Measurements from ENCODE around the gene KLHL10. TPM values are rescaled to one million over a fixed set of nuclear protein-coding genes. Genes with fewer than 3 reads are reported as not detected.
"Not testable (repeated sequence)": the region's sequence is repeated elsewhere in the genome, so short reads cannot be mapped to it uniquely, and the experiment has no call there.

Gene KLHL10
- total RNA-seq, 1 donor from 2014 or later = 0.74 TPM

DNA sequence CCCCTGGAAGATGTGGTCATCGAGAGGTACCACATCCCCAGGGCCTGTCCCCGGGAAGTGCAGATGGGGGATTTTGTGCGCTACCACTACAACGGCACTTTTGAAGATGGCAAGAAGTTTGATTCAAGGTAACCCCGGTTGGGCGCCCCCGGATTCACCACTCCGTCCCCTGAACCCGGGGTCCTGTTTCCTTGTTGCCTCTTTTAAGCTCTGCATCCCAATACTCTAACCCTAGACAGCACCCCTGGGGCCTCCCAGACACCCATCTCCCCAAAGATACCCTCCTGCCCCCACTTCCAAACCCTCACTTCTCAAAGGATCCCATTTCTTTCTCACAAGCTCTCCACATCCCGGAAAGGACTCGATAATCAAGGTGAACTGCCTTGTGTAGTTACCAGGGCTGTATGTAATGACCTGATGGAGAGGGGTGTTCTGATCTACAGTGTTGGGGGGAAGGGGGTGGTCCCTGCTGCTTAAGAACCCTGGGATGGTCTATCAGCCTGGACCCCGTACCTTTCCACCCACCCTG lies 24.4 kb upstream of the KLHL10 start:
- no peak for DNase-seq (ENCODE audit: low spot score)

DNA sequence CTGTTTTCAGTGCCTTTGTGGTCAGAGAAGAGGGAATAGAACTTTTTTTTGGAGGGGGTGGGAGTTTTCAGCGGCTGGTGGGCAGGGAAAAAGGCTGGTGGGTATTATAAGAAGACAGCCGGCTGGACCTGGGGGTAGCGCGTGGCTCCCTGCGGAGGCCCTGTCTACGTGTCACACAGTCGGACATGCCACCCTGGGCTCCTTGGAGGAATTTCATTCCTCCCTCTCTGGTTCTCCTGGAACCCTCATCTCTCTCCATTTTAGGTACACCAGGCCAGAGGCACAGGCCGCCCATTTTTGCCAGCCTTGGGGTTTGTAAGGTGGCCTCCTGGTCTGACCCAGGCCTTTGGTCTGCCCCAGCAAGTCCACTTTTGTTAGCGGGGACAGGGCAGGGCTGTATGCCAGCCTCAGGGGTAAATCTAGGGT lies 23.9 kb upstream of the KLHL10 start:
- DNase-seq (ENCODE audit: low spot score) = no peak

DNA sequence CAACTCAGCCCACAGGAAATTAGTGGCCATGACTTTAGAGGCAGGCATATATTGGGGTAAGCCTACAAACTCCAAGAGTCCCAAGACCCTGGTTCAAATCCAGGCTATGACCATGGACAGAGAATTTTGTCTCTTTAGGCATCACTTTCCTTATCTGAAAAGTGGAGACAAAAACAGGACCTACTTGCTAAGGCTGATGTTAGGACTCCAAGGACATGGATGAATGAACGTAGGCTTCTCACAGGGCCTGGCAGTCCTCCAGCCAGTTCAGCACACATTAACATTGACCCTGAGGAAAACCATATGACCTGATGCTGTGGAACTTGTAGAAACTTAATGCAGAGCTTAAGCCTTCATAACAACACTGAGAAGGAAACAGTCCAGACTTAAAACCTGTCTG lies 23.4 kb upstream of the KLHL10 start:
- no peak for DNase-seq (ENCODE audit: low spot score)

DNA sequence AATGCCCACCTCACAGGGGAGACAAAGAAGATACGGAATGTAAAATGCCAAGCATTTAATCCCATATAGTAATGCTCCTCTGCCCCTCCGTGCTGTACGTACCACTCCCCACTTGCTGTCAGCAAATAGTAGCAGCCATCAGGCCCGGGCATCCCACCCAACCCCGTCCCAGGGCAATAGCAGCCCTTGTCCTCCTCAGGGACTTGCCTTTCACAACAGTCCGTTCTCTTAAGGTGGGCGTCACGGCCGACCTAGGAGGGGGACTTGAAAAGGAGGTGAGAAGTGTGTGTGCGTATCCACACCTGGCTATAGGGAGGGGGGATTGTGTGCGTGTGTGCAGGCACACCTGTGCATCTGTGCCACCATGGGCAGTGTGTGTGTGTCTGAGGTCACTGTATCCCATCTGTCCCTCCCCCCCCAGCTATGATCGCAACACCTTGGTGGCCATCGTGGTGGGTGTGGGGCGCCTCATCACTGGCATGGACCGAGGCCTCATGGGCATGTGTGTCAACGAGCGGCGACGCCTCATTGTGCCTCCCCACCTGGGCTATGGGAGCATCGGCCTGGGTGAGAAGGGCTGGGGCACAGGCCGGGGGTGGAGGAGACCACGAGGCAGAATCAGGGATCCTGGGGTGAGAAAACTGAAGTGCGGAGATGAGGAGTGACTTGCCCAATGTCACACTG lies 20.8 kb upstream of the KLHL10 start:
- no peak for DNase-seq (ENCODE audit: low spot score)

DNA sequence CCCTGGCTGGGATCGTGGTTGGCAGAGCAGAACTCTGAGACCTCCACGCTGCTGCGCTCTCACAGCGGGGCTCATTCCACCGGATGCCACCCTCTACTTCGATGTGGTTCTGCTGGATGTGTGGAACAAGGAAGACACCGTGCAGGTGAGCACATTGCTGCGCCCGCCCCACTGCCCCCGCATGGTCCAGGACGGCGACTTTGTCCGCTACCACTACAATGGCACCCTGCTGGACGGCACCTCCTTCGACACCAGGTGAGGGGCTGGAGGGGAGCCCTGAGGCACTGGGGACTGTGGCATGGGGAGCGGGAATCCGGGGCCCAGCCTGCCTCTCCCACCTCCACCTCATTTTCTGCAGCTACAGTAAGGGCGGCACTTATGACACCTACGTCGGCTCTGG lies 19.6 kb upstream of the KLHL10 start:
- DNase-seq (ENCODE audit: low spot score) = no peak

DNA sequence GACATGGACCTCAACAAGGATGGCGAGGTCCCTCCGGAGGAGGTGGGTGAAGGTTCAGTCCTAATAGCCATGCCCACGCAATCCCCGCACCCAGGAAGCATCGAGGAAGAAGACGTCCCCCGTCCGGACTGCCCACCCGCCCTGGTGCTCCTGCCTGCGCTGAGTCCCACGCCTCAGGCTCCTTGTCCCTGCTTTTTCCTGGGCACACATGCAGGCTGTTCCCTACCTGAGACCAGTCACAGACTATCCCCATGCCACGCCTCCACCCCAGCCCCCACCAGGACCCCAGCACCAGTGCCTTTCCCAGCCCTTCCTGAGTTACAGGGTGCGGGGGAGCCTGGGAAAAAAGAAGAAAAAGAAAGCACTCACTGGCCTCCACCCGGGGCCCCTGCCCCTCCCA lies 15.8 kb upstream of the KLHL10 start:
- no peak for DNase-seq (ENCODE audit: low spot score)

DNA sequence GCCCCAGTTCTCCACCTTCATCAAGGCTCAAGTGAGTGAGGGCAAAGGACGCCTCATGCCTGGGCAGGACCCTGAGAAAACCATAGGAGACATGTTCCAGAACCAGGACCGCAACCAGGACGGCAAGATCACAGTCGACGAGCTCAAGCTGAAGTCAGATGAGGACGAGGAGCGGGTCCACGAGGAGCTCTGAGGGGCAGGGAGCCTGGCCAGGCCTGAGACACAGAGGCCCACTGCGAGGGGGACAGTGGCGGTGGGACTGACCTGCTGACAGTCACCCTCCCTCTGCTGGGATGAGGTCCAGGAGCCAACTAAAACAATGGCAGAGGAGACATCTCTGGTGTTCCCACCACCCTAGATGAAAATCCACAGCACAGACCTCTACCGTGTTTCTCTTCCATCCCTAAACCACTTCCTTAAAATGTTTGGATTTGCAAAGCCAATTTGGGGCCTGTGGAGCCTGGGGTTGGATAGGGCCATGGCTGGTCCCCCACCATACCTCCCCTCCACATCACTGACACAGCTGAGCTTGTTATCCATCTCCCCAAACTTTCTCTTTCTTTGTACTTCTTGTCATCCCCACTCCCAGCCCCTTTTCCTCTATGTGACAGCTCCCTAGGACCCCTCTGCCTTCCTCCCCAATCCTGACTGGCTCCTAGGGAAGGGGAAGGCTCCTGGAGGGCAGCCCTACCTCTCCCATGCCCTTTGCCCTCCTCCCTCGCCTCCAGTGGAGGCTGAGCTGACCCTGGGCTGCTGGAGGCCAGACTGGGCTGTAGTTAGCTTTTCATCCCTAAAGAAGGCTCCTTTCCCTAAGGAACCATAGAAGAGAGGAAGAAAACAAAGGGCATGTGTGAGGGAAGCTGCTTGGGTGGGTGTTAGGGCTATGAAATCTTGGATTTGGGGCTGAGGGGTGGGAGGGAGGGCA lies 15.1 kb upstream of the KLHL10 start:
- no peak for DNase-seq (ENCODE audit: low spot score)

DNA sequence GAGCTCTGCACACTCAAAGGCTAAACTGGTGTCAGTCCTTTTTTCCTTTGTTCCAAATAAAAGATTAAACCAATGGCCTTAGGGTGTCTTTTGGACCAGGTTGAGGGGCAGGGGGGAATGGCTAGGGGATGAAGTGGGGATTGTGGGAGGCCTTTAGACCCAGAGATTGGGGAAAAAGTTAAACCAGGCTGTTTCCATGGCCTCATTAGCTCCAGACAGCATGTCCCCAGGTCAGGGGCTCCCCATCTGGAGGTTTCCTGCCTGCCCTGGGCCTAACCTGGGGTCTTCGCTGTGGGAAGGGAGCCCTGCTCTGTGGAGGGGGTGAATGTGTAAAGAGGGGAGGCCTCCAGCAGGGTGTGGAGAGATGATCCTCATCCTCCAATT lies 14.5 kb upstream of the KLHL10 start:
- DNase-seq (ENCODE audit: low spot score) = no peak

DNA sequence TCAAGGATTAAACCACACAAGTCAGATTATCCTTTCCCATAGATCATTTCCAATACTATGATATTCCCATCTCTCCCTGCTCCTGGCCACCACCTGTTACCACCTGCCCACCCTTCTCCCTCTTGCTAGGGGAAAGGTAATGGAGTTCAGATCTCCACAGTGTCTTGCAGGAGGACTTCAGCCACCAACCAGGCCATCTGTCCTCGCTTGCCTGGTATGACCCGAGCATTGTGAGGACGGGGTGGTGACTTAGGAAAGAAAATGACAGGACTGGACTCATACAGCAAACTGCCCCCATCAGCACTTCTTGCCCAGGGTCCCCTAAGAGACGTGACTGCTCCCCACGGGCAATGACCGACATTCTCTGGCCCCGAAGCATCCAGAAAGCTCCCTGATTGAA lies 14.0 kb upstream of the KLHL10 start:
- no peak for DNase-seq (ENCODE audit: low spot score)

DNA sequence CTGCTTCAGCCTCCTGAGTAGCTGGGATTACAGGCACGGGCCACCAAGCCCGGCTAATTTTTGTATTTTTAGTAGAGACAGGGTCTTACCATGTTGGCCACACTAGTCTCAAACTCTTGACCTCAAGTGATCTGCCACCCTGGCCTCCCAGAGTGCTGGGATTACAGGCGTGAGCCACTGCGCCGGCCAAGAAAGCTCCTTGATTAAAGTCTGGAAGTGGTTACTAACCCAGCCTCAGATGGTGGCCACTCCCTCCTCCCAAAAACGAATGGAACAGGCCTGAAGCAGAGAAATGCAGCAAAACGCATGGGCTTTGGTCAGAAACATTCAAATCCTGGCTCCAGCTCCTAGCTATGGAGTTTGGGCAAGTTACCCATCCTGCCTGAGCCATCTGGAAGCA lies 13.5 kb upstream of the KLHL10 start:
- no peak for DNase-seq (ENCODE audit: low spot score)

DNA sequence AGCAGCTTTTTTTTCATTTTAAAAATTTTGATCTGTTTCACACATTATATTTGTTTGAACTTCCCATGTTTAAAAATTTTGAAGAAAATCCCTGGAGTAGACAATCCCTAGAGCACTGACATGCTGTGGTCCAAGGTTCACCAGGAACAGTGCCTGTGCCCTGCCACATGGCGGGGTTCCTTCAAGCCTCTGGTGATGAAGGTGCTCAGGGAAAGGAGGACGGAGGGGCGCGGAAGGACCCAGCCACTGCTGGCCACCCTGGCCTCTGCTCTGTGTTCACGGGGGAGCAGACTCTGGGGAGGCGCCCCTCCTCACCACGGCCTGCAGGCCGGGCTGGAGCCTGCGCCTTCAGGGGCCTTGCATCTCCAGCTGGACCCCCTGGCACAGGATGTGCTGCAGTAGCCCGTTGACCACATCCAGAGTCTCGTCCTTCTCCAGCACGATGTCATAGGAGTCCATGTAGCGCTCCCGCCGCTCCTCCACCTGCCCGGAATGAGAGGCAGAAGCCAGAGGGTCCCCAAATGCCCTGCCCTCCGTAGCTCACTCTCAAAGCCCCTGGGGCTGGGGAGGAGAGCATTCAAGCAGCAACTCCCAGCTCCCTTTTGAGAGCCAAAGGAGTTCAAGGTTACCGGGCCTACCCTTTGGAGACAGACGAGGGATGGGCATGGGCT lies 12.3 kb upstream of the KLHL10 start:
- DNase-seq (ENCODE audit: low spot score) = no peak

DNA sequence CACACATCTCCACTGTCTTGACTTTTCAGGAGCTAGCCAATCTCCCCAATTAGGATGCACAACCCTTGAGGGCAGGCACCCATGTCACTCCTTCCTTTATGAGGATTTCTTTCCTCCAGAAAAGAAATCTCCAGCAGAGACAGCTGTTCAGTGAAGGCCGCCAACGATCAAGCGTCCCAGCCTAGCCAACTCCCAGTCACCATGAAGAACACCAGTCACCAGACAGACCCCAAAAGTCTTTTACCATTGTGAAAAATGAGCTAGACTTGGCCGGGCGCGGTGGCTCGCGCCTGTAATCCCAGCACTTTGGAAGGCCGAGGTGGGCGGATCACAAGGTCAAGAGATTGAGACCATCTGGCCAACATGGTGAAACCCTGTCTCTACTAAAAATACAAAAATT lies 7.7 kb upstream of the KLHL10 start:
- DNase-seq (ENCODE audit: low spot score) = not testable (repeated sequence)

DNA sequence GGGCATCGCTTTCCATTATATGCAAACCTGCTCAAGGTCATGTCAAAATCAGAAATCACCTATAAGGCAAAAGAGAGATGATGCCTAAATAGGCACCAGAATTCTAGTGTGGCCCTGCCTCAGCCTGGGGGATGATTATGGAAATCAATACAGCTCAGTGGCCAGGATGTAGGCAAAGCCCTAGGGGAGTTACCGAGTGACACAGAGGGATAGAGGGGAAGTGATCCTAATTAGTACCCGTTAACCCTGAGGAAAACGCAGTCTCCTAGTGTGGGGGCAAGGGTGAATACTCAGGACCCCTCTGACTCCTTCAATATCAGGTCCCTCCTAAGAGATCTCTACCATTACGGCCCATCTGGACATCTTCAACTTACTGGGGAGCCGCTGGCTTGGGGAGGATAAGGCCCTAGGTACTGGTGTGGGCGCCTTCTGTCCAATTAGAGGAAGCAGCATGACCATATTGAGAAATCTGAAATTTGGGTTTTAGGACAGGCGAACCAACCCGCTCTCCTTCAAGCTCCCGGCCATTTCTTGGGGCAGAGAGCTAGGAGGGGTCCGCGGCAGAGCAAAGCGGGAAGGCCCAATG lies 2.3 kb upstream of the KLHL10 start:
- DNase-seq (ENCODE audit: low spot score) = no peak

DNA sequence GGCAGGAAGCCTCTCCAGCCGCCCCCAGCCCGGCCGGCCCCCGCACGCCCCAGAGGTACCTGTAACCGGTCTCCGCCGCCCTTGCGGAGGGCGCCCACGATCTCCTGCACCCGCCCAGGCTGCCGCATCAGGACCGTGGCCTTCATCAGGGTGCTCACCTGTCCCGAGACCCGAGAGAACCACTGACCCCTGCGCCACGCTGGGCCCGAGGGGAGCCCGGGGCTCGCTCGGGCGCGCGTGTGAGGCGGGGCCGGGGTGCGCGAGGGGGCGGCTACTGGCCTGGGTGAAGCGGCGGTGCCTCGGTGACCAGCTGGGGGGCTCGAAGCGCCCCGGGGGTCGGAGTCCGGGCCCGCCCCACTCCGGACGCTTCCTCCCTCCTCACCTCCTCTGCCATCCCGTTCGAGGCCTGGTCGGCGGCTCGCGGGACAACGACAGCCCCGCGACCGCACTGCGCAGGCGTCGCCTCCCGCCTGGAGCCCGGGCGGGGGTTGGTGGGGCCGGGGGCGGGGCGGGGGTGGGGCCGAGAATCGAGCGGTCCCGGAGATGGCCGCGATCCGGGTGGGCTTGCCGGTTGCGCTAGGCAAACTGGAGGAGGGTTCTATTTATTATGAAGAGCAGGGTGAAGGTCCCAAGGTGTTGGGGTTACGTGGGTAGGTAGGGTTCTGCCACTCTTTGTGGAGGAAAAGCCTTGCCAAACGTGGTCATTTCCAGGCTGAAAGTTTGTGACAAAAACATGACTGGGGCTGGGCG lies 1.6 kb upstream of the KLHL10 start, which contains the start of gene NT5C3B:
Gene NT5C3B, minus strand, starts transcription at position 433 of the 750 bp plus-strand sequence. Its CDS starts 39 bp downstream, at position 394.
- DNase-seq (ENCODE audit: low spot score) = no peak

DNA sequence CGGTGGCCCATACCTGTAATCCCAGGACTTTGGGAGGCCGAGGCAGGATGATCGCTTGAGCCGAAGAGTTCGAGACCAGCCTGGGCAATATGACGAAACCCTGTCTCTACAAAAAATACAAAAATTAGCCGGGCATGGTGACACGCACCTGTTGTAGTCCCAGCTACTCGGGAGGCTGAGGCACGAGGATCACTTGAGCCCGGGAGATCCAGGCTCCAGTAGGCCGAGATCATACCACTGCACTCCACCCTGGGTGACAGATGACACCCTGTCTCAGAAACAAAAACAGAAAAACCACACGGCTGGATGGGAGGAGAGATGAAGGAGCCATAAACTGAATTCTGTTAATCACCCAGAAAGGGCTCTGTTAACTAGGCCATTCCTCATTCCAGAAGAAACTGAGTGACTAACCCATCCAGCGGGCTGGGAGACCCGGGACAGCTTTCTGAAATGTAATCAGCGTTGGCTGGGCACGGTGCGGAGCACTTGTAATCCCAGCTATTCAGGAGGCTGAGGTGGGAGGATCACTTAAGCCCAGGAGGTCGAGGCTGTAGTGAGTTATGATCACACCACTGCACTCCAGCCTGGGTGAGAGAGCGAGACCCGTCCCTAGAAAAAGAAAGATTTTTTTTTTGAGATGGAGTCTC lies 952 bp upstream of the KLHL10 start:
- no peak for DNase-seq (ENCODE audit: low spot score)

DNA sequence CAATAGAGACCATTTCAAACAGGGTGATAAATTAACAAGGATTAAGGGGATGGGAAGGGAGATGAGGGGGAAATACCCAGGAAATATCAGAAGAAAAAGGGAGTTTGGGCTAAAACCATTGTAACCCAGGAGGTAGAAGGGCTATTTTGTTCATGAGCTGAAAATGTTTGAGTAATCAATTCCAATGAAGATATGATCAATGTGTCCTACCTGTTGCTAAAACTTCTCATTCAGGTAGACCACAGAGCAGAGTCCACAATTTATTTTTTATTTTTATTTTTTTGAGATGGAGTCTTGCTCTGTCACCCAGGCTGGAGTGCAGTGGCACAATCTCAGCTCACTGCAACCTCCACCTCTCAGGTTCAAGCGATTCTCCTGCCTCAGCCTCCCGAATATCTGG lies 1.8 kb downstream of the KLHL10 start:
- not testable (repeated sequence) for DNase-seq (ENCODE audit: low spot score)

DNA sequence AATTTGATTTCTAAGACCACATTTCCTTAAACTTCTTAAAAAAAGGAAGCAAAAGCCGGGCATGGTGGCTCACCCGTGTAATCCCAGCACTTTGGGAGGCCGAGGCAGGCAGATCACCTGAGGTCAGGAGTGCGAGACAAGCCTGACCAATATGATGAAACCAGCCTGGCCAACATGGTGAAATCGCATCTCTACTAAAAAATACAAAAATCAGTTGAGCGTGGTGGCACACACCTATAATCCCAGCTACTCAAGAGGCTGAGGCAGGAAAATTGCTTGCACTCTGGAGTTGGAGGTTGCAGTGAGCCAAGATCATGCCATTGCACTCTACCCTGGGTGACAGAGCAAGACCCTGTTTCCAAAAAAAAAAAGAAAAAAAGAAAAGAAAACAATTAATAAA lies 3.2 kb downstream of the KLHL10 start:
- DNase-seq (ENCODE audit: low spot score) = not testable (repeated sequence)

DNA sequence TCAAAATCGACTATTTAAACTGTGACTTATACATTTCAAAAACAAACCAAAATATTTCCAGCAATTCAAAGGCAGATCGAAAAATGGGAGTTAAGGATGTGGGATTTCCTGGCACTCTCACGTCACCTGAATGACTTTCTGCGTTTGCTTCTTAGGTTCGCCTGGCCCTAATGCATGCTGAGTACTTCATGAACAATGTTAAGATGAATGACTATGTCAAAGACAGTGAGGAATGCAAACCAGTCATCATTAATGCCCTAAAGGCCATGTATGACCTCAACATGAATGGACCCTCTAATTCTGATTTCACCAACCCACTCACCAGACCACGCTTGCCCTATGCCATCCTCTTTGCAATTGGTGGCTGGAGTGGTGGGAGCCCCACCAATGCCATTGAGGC lies 7.3 kb downstream of the KLHL10 start:
- DNase-seq (ENCODE audit: low spot score) = no peak

DNA sequence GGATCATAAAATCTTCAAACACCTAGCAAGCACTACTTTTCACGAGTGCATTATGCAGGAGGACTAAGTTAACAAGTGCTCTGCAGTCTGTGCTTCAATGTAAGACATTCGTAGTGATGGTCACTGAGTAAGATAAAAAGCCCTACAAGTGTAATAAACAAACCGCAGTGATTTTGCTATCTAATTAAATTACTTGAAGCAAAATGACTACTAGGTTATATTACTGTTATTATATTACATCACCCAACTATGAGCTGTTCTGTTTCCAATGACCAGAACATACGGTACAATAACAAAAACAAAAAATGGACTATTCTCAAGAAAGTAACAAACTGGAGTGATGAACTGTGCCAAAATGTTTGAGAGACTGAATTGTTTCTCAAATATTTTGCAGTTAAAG lies 11.2 kb downstream of the KLHL10 start:
- DNase-seq (ENCODE audit: low spot score) = no peak
